ENCODE measurements around the gene ITPRID2. TPM values are rescaled to one million over a fixed set of nuclear protein-coding genes. Genes with fewer than 3 reads are reported as not detected.
"Not testable (repeated sequence)": the region's sequence is repeated elsewhere in the genome, so short reads cannot be mapped to it uniquely, and the experiment has no call there.

The ITPRID2 gene
- polyA plus RNA-seq, 3 donors = 173 to 194 (median 185) TPM

DNA sequence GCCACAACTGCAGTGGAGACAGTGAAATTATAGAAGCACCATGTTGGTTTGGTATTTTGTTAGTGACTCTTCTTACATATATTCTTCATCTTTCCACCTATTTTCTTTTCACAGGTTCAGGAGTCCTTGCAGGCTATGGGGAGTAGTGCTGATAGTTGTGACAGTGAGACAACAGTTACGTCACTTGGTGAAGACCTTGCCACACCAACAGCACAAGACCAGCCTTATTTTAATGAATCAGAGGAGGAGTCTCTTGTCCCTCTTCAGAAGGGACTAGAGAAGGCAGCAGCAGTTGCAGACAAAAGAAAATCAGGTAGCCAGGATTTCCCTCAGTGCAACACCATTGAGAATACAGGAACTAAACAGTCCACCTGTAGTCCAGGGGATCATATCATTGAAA is 23.6 kb downstream of the ITPRID2 start:
- DNase-seq (ENCODE audit: low read depth in 3 of 3, low spot score in 2 of 3) = no peak

- no peak for DNase-seq (ENCODE audit: low read depth in 3 of 3, low spot score in 2 of 3)
These were observed 25.5 kb downstream of the ITPRID2 start for GRCh38 chr2:181916726-181917718.

DNA sequence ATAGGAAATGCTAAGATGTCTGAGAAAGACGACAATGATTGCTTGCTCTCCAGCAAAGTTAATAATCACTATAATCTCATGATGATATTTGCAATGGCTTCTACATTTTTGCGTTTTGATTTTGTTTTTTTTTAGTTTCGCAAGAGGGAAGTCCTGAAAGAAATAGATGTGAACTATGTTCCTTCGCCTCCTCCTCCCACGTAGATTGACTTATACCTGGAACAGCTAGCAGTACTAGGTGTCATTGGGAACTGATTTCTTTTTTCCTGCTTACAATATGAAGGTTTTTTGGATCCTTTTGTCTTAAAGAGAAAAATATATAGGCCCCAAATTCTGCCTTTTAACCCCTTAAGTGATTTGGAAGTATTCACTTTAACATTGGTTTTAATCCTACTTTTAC is 26.7 kb downstream of the ITPRID2 start:
- no peak for DNase-seq (ENCODE audit: low read depth in 3 of 3, low spot score in 2 of 3)

DNA sequence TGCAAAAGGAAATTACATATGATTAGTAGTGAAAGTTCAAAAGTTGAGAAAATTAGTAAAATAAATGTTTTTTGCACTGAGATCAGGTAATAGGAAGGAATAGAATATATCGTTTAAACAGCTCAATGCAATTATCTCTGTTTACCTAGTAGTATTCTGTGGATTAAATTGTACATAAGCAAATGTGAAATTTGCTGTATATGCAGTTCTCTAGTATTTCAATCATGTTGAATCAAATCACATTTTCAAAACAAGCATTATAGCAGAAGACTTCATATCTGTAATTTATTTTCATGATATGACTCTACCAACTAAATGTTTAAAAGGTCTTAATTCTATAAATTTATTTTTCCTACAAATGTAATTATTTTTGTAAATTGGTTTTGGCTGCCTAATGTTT is 31.6 kb downstream of the ITPRID2 start:
- DNase-seq (ENCODE audit: low read depth in 3 of 3, low spot score in 2 of 3) = no peak

- no peak for DNase-seq (ENCODE audit: low read depth in 3 of 3, low spot score in 2 of 3)
These were observed 32.8 kb downstream of the ITPRID2 start for GRCh38 chr2:181924336-181924735.

DNA sequence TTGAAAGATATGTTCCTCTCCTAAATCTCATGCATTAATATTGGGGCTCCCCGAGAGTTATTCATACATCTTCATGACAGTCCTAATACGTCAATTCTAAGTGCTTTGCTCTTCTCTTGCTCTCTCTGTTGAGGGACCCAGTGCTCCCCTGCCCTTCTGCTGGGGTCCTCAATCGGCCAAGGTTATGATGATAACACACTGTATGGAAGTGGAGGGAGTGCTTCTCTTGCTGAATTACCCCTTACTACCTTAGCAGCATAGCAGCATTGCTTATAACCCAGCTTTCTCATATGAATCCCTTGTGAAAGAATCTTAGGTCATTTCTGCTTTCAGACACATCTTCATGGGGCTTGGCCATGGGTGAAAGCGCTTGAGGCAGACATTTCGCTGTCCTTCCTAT is 43.2 kb downstream of the ITPRID2 start:
- no peak for DNase-seq (ENCODE audit: low read depth in 3 of 3, low spot score in 2 of 3)

- DNase-seq (ENCODE audit: low read depth in 3 of 3, low spot score in 2 of 3) = no peak
These were observed 45.9 kb downstream of the ITPRID2 start for GRCh38 chr2:181937473-181937872.

DNA sequence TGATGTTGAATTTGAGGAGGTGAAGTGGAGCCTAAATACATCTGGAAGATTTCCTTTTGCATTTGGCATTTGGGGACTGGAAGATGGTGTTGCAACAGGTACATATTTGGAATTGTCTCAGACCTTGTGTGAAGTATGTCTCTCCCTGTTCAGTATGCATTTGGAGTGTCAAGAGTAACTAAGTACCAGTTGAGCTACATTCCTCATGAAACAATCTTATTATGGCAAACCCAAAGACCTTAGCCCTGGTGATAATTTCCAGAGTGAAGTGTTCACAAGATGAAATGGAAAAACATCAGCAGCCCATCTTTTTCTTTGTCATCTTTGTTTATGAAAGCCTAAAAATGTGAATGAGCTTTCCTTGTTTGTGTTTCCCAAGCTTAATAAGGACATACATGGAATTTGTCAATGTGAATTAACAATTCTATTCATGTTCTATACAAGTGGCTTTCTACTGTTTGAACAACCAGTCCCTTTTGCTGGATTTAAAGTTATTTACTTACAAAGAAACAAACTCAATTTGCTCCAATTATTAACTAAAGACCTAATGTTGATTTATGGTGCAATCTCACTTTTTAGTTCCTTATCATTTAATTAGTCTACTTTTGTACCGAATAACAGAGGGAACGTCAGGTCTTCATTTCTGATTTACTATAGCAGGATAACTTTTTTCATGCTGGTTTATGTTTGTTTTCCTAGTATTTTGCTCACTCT is 52.0 kb downstream of the ITPRID2 start:
- no peak for DNase-seq (ENCODE audit: low read depth in 3 of 3, low spot score in 2 of 3)

- DNase-seq (ENCODE audit: low read depth in 3 of 3, low spot score in 2 of 3) = no peak
These were observed 52.8 kb downstream of the ITPRID2 start for GRCh38 chr2:181944164-181944913.

- DNase-seq (ENCODE audit: low read depth in 3 of 3, low spot score in 2 of 3) = no peak
These were observed 53.4 kb downstream of the ITPRID2 start for GRCh38 chr2:181944914-181945291.

DNA sequence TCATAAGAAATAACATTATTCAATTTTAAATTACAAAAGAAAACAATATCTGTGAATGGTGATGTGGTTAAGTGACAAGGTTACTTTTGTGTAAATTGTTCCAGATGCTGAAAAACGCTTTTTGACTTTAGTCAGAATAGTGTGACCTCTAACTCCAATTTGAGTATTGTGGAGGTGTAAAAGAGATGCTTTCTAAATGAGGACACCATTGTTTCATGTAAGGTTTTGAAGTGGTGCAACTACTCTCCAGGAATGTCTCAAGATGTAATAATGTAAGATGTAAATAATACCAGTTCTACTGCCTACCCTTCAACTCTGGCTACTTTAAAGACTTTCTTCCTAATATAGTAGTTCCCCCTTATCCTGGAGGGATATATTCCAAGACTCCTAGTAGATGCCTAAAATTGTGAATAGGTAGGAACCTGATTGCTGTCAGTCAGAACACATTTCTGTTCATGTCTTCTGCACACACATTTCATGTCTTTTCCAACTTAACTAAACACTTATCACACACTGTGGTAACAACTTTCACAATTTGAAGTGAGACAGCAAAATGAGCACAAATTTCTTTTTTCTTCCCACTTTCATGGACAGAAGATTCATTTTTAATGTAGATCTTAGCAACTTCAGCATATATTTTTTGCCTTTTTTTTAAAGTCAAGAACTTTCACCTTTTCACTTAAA is 55.1 kb downstream of the ITPRID2 start:
- DNase-seq (ENCODE audit: low read depth in 3 of 3, low spot score in 2 of 3) = no peak

DNA sequence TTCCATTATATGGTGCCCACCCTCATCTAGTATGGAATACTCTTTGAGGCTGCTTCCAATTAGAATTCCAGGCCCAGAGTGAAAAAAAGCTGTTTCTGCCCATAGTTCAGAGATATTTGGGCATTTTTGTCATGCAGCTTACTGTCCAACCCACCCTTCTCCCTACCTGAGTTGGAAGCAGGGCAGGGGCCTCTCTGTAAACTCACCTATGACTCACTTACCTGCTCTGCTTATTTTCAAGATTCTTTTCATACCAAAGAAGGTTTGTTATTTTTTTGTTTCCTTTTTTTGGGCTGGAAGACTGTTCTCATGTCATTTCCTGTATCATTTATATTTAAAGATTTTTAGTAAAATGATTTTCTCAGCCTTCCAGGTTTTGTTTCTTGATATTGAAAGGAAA is 55.7 kb downstream of the ITPRID2 start:
- no peak for DNase-seq (ENCODE audit: low read depth in 3 of 3, low spot score in 2 of 3)

GRCh38 chr2:181948227-181948626 is 56.7 kb downstream of the ITPRID2 start:
- DNase-seq (ENCODE audit: low read depth in 3 of 3, low spot score in 2 of 3) = no peak

DNA sequence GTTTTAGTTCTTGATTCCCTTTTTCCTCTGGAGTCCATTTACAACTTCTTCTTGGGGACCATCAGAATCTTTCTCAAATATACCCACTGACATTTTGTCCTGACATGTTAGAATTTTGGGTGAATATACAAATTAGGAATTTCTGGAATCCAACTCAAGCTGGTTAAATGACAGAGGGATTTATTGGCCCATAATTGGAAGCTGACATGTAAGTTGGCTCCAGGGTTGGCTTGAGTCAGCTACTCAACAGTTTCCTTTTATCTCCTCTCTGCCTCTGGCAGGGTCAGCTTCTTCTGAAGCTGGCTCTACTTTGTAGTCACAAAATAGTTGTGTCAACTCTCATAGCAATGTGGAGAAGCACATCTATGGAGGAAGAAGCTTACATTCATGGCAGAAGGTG is 57.5 kb downstream of the ITPRID2 start:
- DNase-seq (ENCODE audit: low read depth in 3 of 3, low spot score in 2 of 3) = no peak

- no peak for DNase-seq (ENCODE audit: low read depth in 3 of 3, low spot score in 2 of 3)
These were observed 61.1 kb downstream of the ITPRID2 start for GRCh38 chr2:181952404-181953226.

DNA sequence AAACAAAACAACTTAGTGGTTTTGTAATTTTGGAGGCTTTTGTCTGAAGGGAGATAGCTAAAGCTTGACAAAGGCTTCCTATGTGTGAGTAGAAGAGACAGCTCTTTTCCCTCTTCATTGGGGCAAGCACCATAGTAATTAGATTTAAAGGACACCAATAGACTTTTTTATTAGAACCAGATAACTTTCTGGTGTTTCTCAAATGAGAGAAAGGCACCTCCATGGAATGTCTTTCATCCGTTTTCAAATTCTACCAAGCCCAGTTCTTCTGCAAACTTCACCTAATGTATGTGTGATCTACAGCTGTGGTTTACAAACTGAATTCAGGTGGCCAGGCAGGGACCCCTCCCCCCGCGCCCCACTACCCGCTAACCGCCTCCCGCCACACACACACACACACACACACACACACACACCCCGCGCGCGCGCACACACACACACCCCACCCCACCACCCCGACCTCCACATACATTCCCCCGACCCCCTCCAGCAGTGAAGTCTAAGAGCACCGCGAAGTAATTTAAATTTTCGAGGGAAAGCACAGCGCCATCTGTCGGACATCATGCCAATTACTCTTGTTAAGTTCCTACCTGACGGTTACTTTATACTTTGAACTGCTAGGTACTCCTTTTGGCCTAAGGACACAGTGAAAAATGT is 62.5 kb downstream of the ITPRID2 start:
- peak; percentile 38 to 70 (median 64) for DNase-seq (ENCODE audit: low read depth in 3 of 3, low spot score in 2 of 3)

GRCh38 chr2:181954538-181954883 is 63.0 kb downstream of the ITPRID2 start:
- no peak for DNase-seq (ENCODE audit: low read depth in 3 of 3, low spot score in 2 of 3)

GRCh38 chr2:181955010-181955409 is 63.5 kb downstream of the ITPRID2 start:
- DNase-seq (ENCODE audit: low read depth in 3 of 3, low spot score in 2 of 3) = no peak

DNA sequence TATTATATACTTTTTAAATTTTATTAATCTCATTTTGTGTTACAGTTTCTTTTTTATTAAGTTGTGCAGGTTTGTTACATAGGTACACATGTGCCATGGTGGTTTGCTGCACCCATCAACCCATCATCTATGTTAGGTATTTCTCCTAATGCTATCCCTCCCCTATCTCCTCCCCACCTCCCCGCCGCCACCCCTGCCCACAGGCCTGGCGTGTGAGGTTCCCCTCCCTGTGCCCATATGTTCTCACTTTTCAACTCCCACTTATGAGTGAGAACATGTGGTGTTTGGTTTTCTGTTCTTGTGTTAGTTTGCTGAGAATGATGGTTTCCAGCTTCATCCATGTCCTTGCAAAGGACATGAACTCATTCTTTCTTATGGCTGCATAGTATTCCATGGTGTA is 64.3 kb downstream of the ITPRID2 start:
- DNase-seq (ENCODE audit: low read depth in 3 of 3, low spot score in 2 of 3) = not testable (repeated sequence)

Data from right renal cortex interstitium (tissue), 3 donors.